T-helper 17 cell (primary cell): ENCODE data around the gene ZFTA. TPM values are rescaled to one million over a fixed set of nuclear protein-coding genes. Genes with fewer than 3 reads are reported as not detected.

Source experiments
- ATAC-seq: fragments of 150-1000 bp; cut with Tn5 transposase; 2 replicates; pipeline ENCODE4 v1.10.0; 2021; ENCODE audit warnings: mild to moderate bottlenecking, moderate library complexity
- DNase-seq, 3 donors: peaks; one replicate each; pipeline versions ENCODE4 v3.0.0 to v3.0.0-alpha.2; 2020 to 2021
- H3K9me3 ChIP-seq: one replicate; pipeline ENCODE4 v1.7.0; 2013; ENCODE audit warnings: low read length, mild to moderate bottlenecking; ENCODE audit not compliant: control insufficient read depth, poor library complexity, severe bottlenecking
- H3K27ac Mint-ChIP-seq: one replicate; pipeline ENCODE4 v1.8.0; 2022; ENCODE audit warnings: mild to moderate bottlenecking, moderate library complexity, mixed read lengths
- H3K27me3 Mint-ChIP-seq: one replicate; pipeline ENCODE4 v1.8.0; 2022; ENCODE audit warnings: mixed read lengths
- H3K36me3 Mint-ChIP-seq: one replicate; pipeline ENCODE4 v1.8.0; 2022; ENCODE audit warnings: low read depth, mixed read lengths
- H3K4me1 Mint-ChIP-seq: one replicate; pipeline ENCODE4 v1.8.0; 2022; ENCODE audit warnings: mild to moderate bottlenecking, mixed read lengths
- H3K4me3 Mint-ChIP-seq: one replicate; pipeline ENCODE4 v1.8.0; 2022; ENCODE audit warnings: mild to moderate bottlenecking, moderate library complexity, mixed read lengths
- total RNA-seq, 4 donors: library from RNA in 2 of 4; stranded (reverse) in 2 of 4; gene quantifications; one replicate each; pipeline ENCODE4 v1.2.3 and lab custom pipeline; 2022 to 2026

ZFTA gene
- total RNA-seq, 2 donors from 2014 or later, result 1.1 to 1.9 TPM

DNA sequence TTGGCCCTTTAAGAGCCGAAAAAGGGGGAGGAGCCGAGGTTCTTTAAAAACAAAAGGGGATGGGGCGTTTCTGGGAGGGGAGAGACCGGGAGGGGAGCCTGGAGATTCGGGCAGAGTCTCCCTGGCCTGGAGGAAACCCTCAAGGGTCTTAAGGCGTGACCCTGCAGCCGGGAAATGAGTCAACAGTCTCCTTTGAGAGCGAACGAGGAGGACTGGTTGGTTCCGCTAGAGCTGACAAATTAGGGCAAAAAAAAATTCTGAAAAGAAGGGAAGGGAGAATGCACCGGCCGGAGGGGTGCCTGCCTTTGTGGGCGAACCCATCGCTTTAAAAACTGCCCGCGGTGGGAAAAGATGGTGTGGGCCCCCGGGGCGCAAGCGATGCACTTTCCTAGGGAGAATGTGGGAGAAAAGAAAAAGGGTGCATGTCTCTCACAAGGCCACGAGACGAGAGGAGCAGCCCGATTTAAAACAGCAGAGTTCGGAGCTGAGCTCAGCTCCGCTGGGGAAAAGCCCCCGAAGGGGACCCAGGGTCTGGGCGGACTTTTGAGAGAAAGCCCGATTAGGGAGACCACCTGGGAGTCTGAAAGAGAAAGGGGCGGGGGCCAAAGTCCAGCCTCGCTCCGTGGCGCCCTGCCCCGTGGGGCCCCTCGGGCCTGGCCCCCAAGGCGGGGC is 874 bp downstream of the ZFTA start:
- H3K27ac Mint-ChIP-seq, result peak overlapping the region; percentile 93
- peak; percentile 39 for ATAC-seq
- H3K9me3 ChIP-seq, result no peaks in the 10 kb centered on the region
- H3K27me3 Mint-ChIP-seq, result peaks cover 5% of the 10 kb centered on the region
- peak overlapping the region; percentile 99 for H3K4me3 Mint-ChIP-seq
- H3K4me1 Mint-ChIP-seq, result peaks cover 7% of the 10 kb centered on the region
- peak in 2 of 3 donors; percentile 17 to 30 for DNase-seq
- peaks cover 5% of the 10 kb centered on the region for H3K36me3 Mint-ChIP-seq

GRCh38 chr11:63767267-63767564 is 1.4 kb downstream of the ZFTA start:
- H3K27ac Mint-ChIP-seq, result peak overlapping the region; percentile 93
- H3K4me3 Mint-ChIP-seq, result peak overlapping the region; percentile 99
- DNase-seq, result no peak
- H3K9me3 ChIP-seq, result no peaks in the 10 kb centered on the region
- H3K36me3 Mint-ChIP-seq, result peaks cover 5% of the 10 kb centered on the region
- peaks cover 5% of the 10 kb centered on the region for H3K27me3 Mint-ChIP-seq
- no peak for ATAC-seq
- peaks cover 7% of the 10 kb centered on the region for H3K4me1 Mint-ChIP-seq

GRCh38 chr11:63766531-63767235 is 1.9 kb downstream of the ZFTA start:
- Mint-ChIP-seq H3K4me1 (peaks cover 8% of the 10 kb centered on the region), H3K36me3 (peaks cover 5% of the 10 kb centered on the region), H3K27ac (no peak overlapping the region), H3K4me3 (peak overlapping the region; percentile 99), H3K27me3 (peaks cover 5% of the 10 kb centered on the region)
- H3K9me3 ChIP-seq, result no peaks in the 10 kb centered on the region
- DNase-seq (no peak), ATAC-seq (no peak)

DNA sequence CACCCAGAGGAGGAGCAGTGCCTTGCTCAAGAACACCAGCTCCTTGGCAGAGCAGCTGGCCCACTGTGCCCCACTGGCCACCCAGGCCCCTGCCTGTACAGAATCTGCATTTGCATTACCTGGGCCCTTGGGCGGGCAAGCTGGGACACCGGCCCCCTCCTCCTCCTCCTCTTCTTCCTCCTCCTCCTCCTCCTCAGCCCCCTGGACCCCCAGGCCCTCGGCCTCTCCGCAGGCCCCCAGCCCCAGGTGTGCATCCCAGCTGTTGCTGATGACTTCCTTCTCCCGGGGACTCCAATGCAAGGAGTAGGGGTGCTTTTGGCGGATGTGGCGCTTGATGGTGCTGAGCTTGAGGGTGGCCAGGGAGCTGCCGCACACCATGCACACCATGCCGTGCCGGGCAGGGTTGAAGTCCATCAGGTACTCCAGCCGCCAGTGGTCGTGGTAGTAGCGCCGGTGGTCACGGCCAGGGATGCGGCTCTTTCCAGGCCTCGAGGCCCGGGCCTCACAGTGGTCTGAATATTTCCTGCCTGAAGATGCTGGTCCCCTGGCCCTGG is 2.8 kb downstream of the ZFTA start:
- Mint-ChIP-seq H3K27me3 (peaks cover 5% of the 10 kb centered on the region), H3K36me3 (peaks cover 5% of the 10 kb centered on the region), H3K4me3 (peak overlapping the region; percentile 49), H3K27ac (no peak overlapping the region), H3K4me1 (peaks cover 8% of the 10 kb centered on the region)
- ATAC-seq (no peak), DNase-seq (no peak)
- no peaks in the 10 kb centered on the region for H3K9me3 ChIP-seq

GRCh38 chr11:63764679-63765647 is 3.6 kb downstream of the ZFTA start:
- peaks cover under 1% of the 10 kb centered on the region for H3K27me3 Mint-ChIP-seq
- no peak overlapping the region for H3K27ac Mint-ChIP-seq
- ATAC-seq (no peak), DNase-seq (no peak)
- H3K4me1 Mint-ChIP-seq, result peaks cover 8% of the 10 kb centered on the region
- H3K9me3 ChIP-seq, result no peaks in the 10 kb centered on the region
- H3K4me3 Mint-ChIP-seq, result peak overlapping the region; percentile 49
- H3K36me3 Mint-ChIP-seq, result peaks cover 5% of the 10 kb centered on the region

GRCh38 chr11:63764340-63764678 is 4.3 kb downstream of the ZFTA start:
- Mint-ChIP-seq H3K36me3 (peaks cover 5% of the 10 kb centered on the region), H3K4me3 (no peak overlapping the region), H3K27me3 (no peaks in the 10 kb centered on the region), H3K4me1 (peaks cover 8% of the 10 kb centered on the region), H3K27ac (no peak overlapping the region)
- H3K9me3 ChIP-seq, result no peaks in the 10 kb centered on the region
- ATAC-seq (no peak), DNase-seq (no peak)

GRCh38 chr11:63763496-63764339 is 4.9 kb downstream of the ZFTA start:
- H3K9me3 ChIP-seq, result no peaks in the 10 kb centered on the region
- Mint-ChIP-seq H3K36me3 (peaks cover 5% of the 10 kb centered on the region), H3K27ac (no peak overlapping the region), H3K4me3 (no peak overlapping the region), H3K27me3 (no peaks in the 10 kb centered on the region), H3K4me1 (peaks cover 8% of the 10 kb centered on the region)
- ATAC-seq (no peak), DNase-seq (no peak)

DNA sequence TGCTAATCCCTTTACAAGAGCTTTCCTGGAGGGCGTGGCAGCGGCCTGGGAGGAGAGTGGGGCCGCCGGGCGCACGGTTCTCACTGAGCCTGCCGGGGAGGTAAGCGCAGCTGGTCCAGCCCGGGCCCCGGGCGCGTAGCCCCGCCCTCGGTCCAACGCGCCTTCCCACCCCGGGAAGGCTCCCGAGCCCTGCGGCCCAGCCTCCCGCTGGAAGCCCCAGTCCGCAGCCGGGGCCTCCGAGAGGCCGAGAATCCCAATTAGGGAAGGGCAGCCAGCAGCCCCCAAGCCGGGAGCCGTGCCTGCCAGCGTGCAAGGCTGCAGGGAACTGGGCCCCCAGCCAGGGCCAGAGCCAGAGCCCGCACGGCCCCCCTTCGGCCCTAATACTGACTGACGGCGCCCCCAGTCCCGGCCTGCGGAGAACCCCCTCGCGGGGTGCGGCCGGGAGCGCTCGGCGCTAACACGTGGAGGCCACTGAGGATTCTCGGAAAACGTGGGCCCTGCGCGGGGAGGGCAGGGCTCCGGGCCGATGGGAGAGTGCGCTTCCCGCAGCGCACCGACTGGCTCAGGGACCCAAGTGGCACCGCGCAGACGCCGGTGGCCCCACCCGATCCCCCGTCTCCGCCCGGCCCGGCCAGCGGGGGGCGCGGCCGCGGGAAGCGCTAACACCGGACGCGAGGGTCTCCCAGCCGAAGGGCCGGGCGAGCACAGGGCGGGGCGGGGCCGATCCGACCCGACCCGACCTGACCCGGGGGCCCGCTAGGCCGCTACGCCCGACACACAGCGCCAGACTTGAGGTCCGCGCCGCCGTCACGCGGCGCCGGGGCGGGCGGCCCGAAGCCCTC is 5.7 kb downstream of the ZFTA start:
- no peaks in the 10 kb centered on the region for H3K27me3 Mint-ChIP-seq

DNA sequence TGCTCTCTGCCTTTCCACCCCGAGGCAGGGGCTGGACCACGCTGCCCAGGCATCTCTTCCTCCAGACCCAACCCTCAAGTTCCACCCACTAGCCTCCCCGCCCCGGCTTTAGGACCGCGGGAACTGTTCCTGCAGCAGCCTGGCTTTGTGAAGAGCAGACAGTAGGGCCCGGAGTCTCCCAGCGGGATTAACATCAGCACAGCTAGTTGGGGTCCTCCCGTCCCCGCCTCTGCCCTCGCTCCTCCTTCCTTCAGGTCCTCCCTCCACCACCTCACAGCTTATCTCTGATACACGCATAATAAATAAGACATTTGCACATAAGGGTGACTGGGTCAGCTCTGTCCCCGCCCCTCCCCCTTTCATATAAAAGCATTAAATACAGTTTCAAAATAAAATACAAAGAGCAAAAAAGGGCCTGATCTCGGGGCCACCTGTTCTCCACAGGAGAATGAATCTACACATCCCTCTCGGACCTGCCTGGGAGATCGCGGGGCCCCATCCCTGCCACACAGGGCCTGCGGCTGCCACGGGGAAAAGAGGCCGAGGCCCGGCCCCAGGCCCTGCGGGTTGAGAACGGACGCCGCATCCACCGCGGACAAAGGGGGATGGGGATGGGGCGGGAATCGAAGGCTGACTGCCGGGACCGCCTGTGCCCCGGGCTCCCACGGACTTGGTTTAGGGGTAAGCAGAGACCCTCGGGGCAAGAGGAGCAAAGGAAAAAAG is 6.5 kb downstream of the ZFTA start:
- H3K9me3 ChIP-seq, result no peaks in the 10 kb centered on the region
- H3K27ac Mint-ChIP-seq, result peak overlapping the region; percentile 8
- no peak overlapping the region for H3K4me3 Mint-ChIP-seq
- H3K4me1 Mint-ChIP-seq, result peaks cover 2% of the 10 kb centered on the region
- no peak for DNase-seq
- no peaks in the 10 kb centered on the region for H3K27me3 Mint-ChIP-seq
- no peaks in the 10 kb centered on the region for H3K36me3 Mint-ChIP-seq
- ATAC-seq, result no peak

More for the DNA sequence above, 5.7 kb downstream of the ZFTA start:
- H3K27ac Mint-ChIP-seq, result no peak overlapping the region
- H3K4me3 Mint-ChIP-seq, result no peak overlapping the region
- no peaks in the 10 kb centered on the region for H3K9me3 ChIP-seq
- no peak for ATAC-seq
- peaks cover 8% of the 10 kb centered on the region for H3K4me1 Mint-ChIP-seq
- H3K36me3 Mint-ChIP-seq, result peaks cover 5% of the 10 kb centered on the region
- DNase-seq, result no peak

DNA sequence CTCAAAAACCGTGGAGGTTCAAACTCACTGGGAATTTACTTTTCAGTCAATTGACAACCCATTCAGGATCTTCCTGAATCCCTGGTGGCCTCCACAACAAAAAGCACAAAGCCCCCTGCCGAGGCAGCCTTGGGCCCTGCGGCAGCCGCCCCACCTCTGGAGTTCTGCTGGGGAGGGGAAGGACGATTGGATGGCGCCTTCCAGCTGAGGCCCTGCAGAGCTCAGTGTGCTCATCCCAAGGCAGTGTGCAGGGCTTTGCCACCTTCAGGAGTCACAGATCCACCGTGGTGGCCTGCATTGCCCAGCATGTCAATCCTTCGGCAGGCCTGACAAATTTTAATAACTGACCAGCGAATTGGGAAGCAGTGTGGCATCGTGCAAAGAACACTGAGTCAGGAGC is 7.4 kb downstream of the ZFTA start:
- H3K27ac Mint-ChIP-seq, result no peak overlapping the region
- DNase-seq (no peak), ATAC-seq (no peak)
- no peaks in the 10 kb centered on the region for H3K9me3 ChIP-seq
- no peaks in the 10 kb centered on the region for H3K27me3 Mint-ChIP-seq
- no peaks in the 10 kb centered on the region for H3K36me3 Mint-ChIP-seq
- peaks cover 2% of the 10 kb centered on the region for H3K4me1 Mint-ChIP-seq
- H3K4me3 Mint-ChIP-seq, result no peak overlapping the region

DNA sequence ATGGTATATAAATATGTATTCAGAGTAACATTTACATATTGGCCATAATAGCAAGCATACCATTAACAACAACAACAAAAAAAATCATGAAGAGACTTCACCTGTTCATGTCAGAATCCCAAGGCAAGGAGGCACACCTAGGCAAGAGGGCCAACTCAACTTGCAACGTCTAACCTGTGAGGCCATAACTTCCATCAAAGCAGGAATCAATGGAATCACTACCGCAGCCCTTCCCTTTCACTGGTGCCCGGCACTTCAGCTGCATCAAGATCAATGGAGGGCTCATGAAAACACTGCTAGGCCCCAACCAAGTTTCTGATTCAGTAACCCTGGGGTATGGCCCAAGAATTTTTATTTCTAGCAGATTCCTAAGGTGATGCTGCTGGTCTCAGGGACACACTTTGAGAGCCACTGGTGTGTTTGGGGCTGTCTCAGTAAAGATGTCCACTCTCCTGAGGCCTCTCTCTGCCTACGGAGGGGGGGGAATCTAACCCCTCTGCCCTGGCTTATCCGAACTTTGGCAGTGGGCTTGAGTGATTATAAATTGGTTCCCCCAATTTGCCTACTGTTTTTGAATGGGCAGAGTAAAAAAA is 8.0 kb downstream of the ZFTA start:
- no peak for ATAC-seq

More for the DNA sequence above, 8.0 kb downstream of the ZFTA start:
- Mint-ChIP-seq H3K4me3 (no peak overlapping the region), H3K27me3 (no peaks in the 10 kb centered on the region), H3K36me3 (no peaks in the 10 kb centered on the region), H3K27ac (no peak overlapping the region), H3K4me1 (peaks cover 2% of the 10 kb centered on the region)
- H3K9me3 ChIP-seq, result no peaks in the 10 kb centered on the region
- DNase-seq, result no peak
